T-cell (primary cell): ENCODE data around the gene NKX1-1. TPM values are rescaled to one million over a fixed set of nuclear protein-coding genes. Genes with fewer than 3 reads are reported as not detected.

Experiments used
- ATAC-seq, 4 experiments: fragments of 200-7000 bp in 3 of 4; fragments of 150-1000 bp in 1 of 4; cut with Tn5 transposase; replicated peaks in 1 of 4; 1 replicate in 3 of 4; 2 replicates in 1 of 4; pipeline ENCODE4 v1.10.0; 2021; ENCODE audit warnings: moderate library complexity in 3 of 4, mild to moderate bottlenecking in 2 of 4, moderate number of reproducible peaks in 1 of 4
- CTCF ChIA-PET, 2 donors: fragments of 300-600 bp; sonication (Branson Sonifier 250); formaldehyde crosslinking; loops; one replicate each; lab custom pipeline; 2022; ENCODE audit warnings: antibody characterized with exemption in 2 of 2; lab: Charles Lee
- POLR2A ChIA-PET, 2 donors: fragments of 300-600 bp; sonication (Branson Sonifier 250); formaldehyde crosslinking; loops; one replicate each; lab custom pipeline; 2022; ENCODE audit warnings: antibody characterized with exemption in 2 of 2; lab: Charles Lee
- DNase-seq, 35 experiments: peaks; one replicate each; pipeline versions ENCODE4 v3.0.0 to v3.0.0-alpha.2; 2013 to 2023
- H3K27ac ChIP-seq: one replicate; pipeline ENCODE4 v1.5.1; 2013; ENCODE audit warnings: low read length
- H3K27me3 ChIP-seq, 2 experiments: replicated peaks in 1 of 2; 1 replicate in 1 of 2; 2 replicates in 1 of 2; pipeline versions ENCODE4 v1.6.1 to v1.7.0; 2013; ENCODE audit warnings: low read length in 1 of 2, mixed read lengths in 1 of 2; ENCODE audit not compliant: control insufficient read depth in 2 of 2, insufficient read depth in 2 of 2; ENCODE audit errors: extremely low read depth in 1 of 2
- H3K36me3 ChIP-seq, 2 donors: 1 replicate in 1 of 2; 2 replicates in 1 of 2; pipeline versions ENCODE4 v1.6.1 to v1.7.0; 2013; ENCODE audit warnings: low read length in 1 of 2; ENCODE audit not compliant: control insufficient read depth in 2 of 2, insufficient read depth in 1 of 2; ENCODE audit errors: extremely low read depth in 1 of 2
- H3K4me1 ChIP-seq, 2 experiments: 1 replicate in 1 of 2; 2 replicates in 1 of 2; pipeline versions ENCODE4 v1.6.1 to v1.7.0; 2013; ENCODE audit warnings: low read length in 2 of 2, mixed read lengths in 1 of 2; ENCODE audit not compliant: insufficient read depth in 2 of 2, control insufficient read depth in 1 of 2; ENCODE audit errors: extremely low read depth in 1 of 2
- H3K4me3 ChIP-seq, 2 donors: 1 replicate in 1 of 2; 2 replicates in 1 of 2; pipeline versions ENCODE4 v1.5.1 to v1.7.0; 2013; ENCODE audit warnings: mild to moderate bottlenecking in 2 of 2, low read length in 1 of 2, moderate library complexity in 1 of 2; ENCODE audit not compliant: control insufficient read depth in 1 of 2; ENCODE audit errors: extremely low read depth in 1 of 2
- H3K9me3 ChIP-seq: 2 replicates; pipeline ENCODE4 v1.7.0; 2013
- H3K27ac Mint-ChIP-seq, 2 donors: one replicate each; pipeline ENCODE4 v1.8.0; 2020 to 2021; ENCODE audit warnings: mild to moderate bottlenecking in 2 of 2, mixed read lengths in 2 of 2
- H3K27me3 Mint-ChIP-seq, 2 donors: one replicate each; pipeline ENCODE4 v1.8.0; 2021 to 2022; ENCODE audit warnings: mixed read lengths in 2 of 2
- H3K36me3 Mint-ChIP-seq: one replicate; pipeline ENCODE4 v1.8.0; 2021; ENCODE audit warnings: mixed read lengths
- H3K4me1 Mint-ChIP-seq, 3 donors: one replicate each; pipeline ENCODE4 v1.8.0; 2020 to 2022; ENCODE audit warnings: mixed read lengths in 3 of 3, mild to moderate bottlenecking in 1 of 3
- H3K4me3 Mint-ChIP-seq, 3 donors: one replicate each; pipeline ENCODE4 v1.8.0; 2020 to 2022; ENCODE audit warnings: mild to moderate bottlenecking in 3 of 3, mixed read lengths in 3 of 3, moderate library complexity in 3 of 3
- H3K9me3 Mint-ChIP-seq, 3 donors: one replicate each; pipeline ENCODE4 v1.8.0; 2020 to 2022; ENCODE audit warnings: mixed read lengths in 3 of 3
- WGBS: methylation state at CpG from one replicate; pipeline ENCODE4 v1.1.5; 2013; ENCODE audit warnings: missing lambda C conversion rate; ENCODE audit not compliant: insufficient coverage; 5-methylcytosine and 5-hydroxymethylcytosine counted together
- total RNA-seq, 35 experiments: library from RNA in 6 of 35; stranded (reverse) in 6 of 35; fragments of 120-200 nt in 1 of 35; gene quantifications; one replicate each; pipeline versions ENCODE4 v1.2.1 to v1.2.4 and lab custom pipeline; 2013 to 2026

NKX1-1 gene
- total RNA-seq, 5 donors from 2014 or later (not counting 1 experiment from before 2014, with no cell fraction given) = not detected

GRCh38 chr4:1376841-1377605, 29.2 kb downstream of the NKX1-1 start:
- H3K27me3 Mint-ChIP-seq = no peaks in the 10 kb centered on the region
- H3K27ac Mint-ChIP-seq = no peak overlapping the region

DNA sequence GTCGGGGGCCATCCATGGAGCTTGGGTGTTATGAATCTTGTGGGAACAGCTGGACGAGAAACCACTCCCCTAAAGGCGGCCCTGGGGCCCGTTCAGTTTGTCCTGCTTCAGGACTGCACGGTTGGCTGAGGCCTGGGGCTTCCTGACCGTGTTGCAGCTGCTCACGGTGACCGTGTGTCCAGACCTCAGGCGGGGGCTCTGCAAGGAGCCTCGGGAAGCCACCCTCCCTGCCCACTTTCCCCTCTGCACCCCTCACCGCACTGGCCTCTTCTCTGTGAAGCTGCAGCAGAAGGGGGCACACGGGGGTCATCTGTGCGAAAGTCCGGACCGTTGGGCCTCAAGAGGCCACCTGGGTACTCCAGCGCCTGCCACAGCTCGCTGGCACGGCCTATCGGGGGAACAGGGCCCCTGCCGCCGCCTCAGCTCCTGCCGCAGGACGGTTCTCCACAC, 29.8 kb downstream of the NKX1-1 start:
- peaks cover 18 to 39% of the 10 kb centered on the region in 2 donors for H3K36me3 ChIP-seq
- no peaks in the 10 kb centered on the region for H3K4me1 Mint-ChIP-seq
- WGBS = 92% methylated on average over 20 of the region's 23 CpGs
- no peaks in the 10 kb centered on the region for H3K4me1 ChIP-seq
- no peaks in the 10 kb centered on the region for H3K27me3 Mint-ChIP-seq
- DNase-seq (no peak), ATAC-seq (no peak)
- no peak overlapping the region for H3K27ac Mint-ChIP-seq
- ChIA-PET CTCF (no interaction called here), POLR2A (no interaction called here)
- H3K9me3 ChIP-seq = no peaks in the 10 kb centered on the region
- peaks cover 26% of the 10 kb centered on the region for H3K36me3 Mint-ChIP-seq
- no peak overlapping the region for H3K4me3 Mint-ChIP-seq
- H3K27ac ChIP-seq = no peak overlapping the region
- H3K9me3 Mint-ChIP-seq = no peaks in the 10 kb centered on the region
- no peaks in the 10 kb centered on the region for H3K27me3 ChIP-seq
- no peak overlapping the region for H3K4me3 ChIP-seq

More at GRCh38 chr4:1376841-1377605, 29.2 kb downstream of the NKX1-1 start:
- no peaks in the 10 kb centered on the region for H3K27me3 ChIP-seq
- H3K4me3 ChIP-seq = no peak overlapping the region
- H3K36me3 Mint-ChIP-seq = peaks cover 22% of the 10 kb centered on the region
- 93% methylated on average over 28 of the region's 32 CpGs for WGBS
- ATAC-seq = no peak
- peaks cover 18 to 35% of the 10 kb centered on the region in 2 donors for H3K36me3 ChIP-seq
- no peak overlapping the region for H3K4me3 Mint-ChIP-seq
- H3K4me1 Mint-ChIP-seq = no peaks in the 10 kb centered on the region
- H3K4me1 ChIP-seq = no peaks in the 10 kb centered on the region
- ChIA-PET CTCF (no interaction called here), POLR2A (no interaction called here)
- H3K9me3 ChIP-seq = no peaks in the 10 kb centered on the region
- H3K27ac ChIP-seq = no peak overlapping the region
- H3K9me3 Mint-ChIP-seq = no peaks in the 10 kb centered on the region
- DNase-seq = no peak

DNA sequence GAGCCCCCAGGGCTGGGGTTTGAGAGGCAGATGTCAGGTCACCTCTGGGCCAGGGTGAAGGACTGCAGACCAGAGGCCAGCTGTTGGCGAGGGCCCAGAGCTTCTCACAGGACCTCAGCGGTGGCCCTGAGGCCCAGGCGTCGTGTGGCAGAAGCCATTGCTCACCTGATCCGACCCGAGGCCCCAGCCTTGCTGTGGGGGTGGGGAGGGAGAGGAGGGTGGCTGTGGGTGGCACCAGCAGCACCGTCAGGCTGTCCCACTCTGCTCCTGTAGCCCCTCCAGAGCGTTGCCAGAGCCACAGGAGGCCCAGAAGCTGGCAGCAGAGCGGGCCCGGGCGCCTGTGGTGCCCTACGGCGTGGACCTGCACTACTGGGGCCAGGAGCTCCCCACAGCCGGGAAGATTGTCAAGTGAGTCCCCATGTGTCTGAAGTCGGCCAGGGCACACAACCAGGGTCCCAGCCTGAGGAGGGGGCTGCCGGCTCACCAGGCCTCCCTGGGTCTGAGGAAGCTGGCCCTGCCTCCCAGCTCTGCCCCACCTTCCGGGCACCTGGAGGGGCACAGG, 30.4 kb downstream of the NKX1-1 start:
- Mint-ChIP-seq H3K4me1 (no peaks in the 10 kb centered on the region), H3K4me3 (no peak overlapping the region), H3K36me3 (peaks cover 32% of the 10 kb centered on the region), H3K27ac (no peak overlapping the region), H3K9me3 (no peaks in the 10 kb centered on the region), H3K27me3 (no peaks in the 10 kb centered on the region)
- WGBS = 89% methylated on average over 17 of the region's 17 CpGs
- no peaks in the 10 kb centered on the region for H3K4me1 ChIP-seq
- peaks cover 18 to 41% of the 10 kb centered on the region in 2 donors for H3K36me3 ChIP-seq
- DNase-seq (no peak), ATAC-seq (no peak)
- CTCF ChIA-PET = no interaction called here
- H3K27ac ChIP-seq = no peak overlapping the region
- H3K27me3 ChIP-seq = no peaks in the 10 kb centered on the region
- H3K4me3 ChIP-seq = no peak overlapping the region
- POLR2A ChIA-PET = no interaction called here
- H3K9me3 ChIP-seq = no peaks in the 10 kb centered on the region

DNA sequence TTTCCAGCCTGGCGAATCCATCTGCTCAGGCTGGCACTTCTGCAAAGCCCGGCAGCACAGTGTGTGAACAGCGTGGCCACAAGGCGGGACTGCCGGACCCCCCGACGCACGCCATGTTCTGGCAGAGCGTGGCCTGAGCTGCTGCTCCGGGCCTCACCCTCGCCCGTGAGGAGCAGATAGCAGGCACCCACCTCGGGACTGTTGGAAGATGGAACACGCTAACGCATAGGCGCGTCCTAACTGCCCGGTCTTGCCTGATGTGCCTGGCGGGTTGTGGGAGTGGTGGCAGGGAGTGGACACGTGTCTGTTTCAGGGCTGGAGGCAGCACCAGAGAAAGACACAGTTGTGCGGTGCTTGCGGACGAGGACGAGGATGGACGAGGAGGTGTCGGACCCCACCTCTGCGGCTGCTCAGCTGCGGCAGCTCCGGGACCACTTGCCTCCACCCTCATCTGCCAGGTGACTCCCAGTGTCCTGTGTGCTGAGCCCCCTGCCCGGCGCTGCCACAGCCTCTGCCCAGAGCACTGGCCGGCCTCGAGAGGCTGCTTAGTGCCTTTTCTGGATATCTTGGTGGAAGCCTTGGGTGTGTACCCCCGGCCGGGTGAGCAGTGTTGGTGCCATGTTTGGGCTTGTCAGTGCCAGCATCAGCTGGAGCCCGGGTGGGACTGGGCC, 31.1 kb downstream of the NKX1-1 start:
- CTCF ChIA-PET = no interaction called here
- no peak for ATAC-seq
- DNase-seq = no peak

DNA sequence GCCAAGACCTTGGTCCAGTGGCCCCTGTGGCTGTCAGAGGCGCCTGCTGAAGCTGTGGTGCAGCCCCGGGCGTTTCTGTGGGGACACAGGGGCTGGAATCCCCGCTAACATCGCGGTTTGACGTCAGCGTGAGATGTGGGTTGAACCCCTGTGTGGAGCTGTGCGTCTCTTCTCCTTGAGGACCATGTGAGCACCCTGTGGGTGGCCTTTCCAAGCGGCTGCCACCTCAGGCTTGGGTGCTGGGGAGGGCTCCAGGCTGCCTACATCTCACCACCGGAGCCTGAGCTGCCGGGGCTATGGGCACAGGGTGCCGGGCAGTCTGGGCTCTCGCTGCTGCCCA, 31.6 kb downstream of the NKX1-1 start:
- CTCF ChIA-PET = no interaction called here
- no peak overlapping the region for H3K27ac ChIP-seq
- Mint-ChIP-seq H3K4me1 (no peaks in the 10 kb centered on the region), H3K4me3 (no peak overlapping the region), H3K9me3 (no peaks in the 10 kb centered on the region), H3K27me3 (no peaks in the 10 kb centered on the region), H3K36me3 (peaks cover 33% of the 10 kb centered on the region), H3K27ac (no peak overlapping the region)
- H3K4me3 ChIP-seq = no peak overlapping the region
- H3K9me3 ChIP-seq = no peaks in the 10 kb centered on the region
- 91% methylated on average over 13 of the region's 14 CpGs for WGBS
- POLR2A ChIA-PET = no interaction called here
- H3K27me3 ChIP-seq = no peaks in the 10 kb centered on the region
- ATAC-seq = no peak
- no peaks in the 10 kb centered on the region for H3K4me1 ChIP-seq
- DNase-seq = no peak
- peaks cover 20 to 39% of the 10 kb centered on the region in 2 donors for H3K36me3 ChIP-seq

More for the DNA sequence above, 31.1 kb downstream of the NKX1-1 start:
- H3K36me3 Mint-ChIP-seq = peaks cover 33% of the 10 kb centered on the region
- no peak overlapping the region for H3K4me3 Mint-ChIP-seq
- WGBS = 95% methylated on average over 27 of the region's 36 CpGs
- H3K27me3 Mint-ChIP-seq = no peaks in the 10 kb centered on the region
- no peak overlapping the region for H3K4me3 ChIP-seq
- H3K9me3 ChIP-seq = no peaks in the 10 kb centered on the region
- H3K27me3 ChIP-seq = no peaks in the 10 kb centered on the region
- no peak overlapping the region for H3K27ac ChIP-seq
- no peak overlapping the region for H3K27ac Mint-ChIP-seq
- no peaks in the 10 kb centered on the region for H3K9me3 Mint-ChIP-seq
- no peaks in the 10 kb centered on the region for H3K4me1 Mint-ChIP-seq
- H3K4me1 ChIP-seq = no peaks in the 10 kb centered on the region
- POLR2A ChIA-PET = interaction anchor here in 1 of 2 donors (0.5 kb wide), 1 partner anchor 337 kb away, joined by 8 read pairs; no protein-coding TSS in a partner anchor
- H3K36me3 ChIP-seq = peaks cover 20 to 39% of the 10 kb centered on the region in 2 donors

DNA sequence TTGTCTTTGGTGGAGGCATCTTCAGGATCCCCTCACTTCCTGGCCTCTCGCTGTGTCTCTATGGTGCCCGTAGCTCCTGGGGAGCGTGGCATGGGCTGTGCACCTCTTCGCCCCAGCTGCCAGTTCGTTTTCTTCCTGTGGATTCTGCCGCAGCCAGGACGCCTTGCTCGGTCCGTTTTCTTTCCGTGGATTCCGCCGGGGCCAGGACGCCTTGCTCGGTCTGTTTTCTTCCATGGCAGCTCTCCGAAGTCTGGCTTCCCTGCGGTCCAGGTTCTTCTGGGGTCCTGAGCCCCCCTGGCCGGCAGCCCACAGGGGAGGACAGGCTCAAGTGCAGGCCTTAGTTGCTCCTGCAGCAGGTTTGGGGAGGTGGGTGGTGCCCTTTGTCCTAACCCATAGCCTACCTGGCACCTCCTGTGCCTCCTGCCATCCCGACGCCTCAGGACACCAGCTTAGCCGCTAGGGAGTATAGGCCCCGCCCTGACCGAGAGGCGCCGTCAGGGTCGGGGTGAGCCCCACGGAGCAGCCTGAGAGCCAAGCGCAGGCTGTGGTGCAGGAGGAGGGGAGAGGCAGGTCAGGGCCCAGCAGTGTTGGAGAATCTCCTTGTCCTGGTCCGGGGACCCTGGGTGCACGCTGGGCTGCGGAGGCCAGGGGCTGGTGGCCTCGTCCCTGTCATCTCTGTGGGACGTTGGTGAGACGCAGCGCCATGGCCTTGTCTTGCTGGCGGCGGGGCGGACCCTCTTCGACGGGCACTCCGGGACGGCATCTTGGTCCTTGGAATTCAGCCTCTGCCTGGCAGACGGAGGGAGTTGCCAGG, 32.1 kb downstream of the NKX1-1 start:
- ChIA-PET CTCF (no interaction called here), POLR2A (interaction anchor here in 1 of 2 donors (0.5 kb wide), 1 partner anchor 421 kb away, joined by 3 read pairs; no protein-coding TSS in a partner anchor)
- H3K9me3 Mint-ChIP-seq = no peaks in the 10 kb centered on the region
- H3K4me3 ChIP-seq = no peak overlapping the region
- no peaks in the 10 kb centered on the region for H3K4me1 ChIP-seq
- DNase-seq (no peak), ATAC-seq (no peak)
- peaks cover 37% of the 10 kb centered on the region for H3K36me3 Mint-ChIP-seq
- no peaks in the 10 kb centered on the region for H3K27me3 Mint-ChIP-seq
- H3K27ac ChIP-seq = no peak overlapping the region
- H3K36me3 ChIP-seq = peaks cover 20 to 39% of the 10 kb centered on the region in 2 donors
- no peaks in the 10 kb centered on the region for H3K27me3 ChIP-seq
- H3K27ac Mint-ChIP-seq = no peak overlapping the region
- no peaks in the 10 kb centered on the region for H3K9me3 ChIP-seq
- WGBS = 94% methylated on average over 39 of the region's 42 CpGs
- H3K4me1 Mint-ChIP-seq = no peaks in the 10 kb centered on the region
- H3K4me3 Mint-ChIP-seq = no peak overlapping the region
